Measurements from ENCODE around the gene DNAAF9. TPM values are rescaled to one million over a fixed set of nuclear protein-coding genes. Genes with fewer than 3 reads are reported as not detected.

DNAAF9 gene
- total RNA-seq, 2 donors from 2014 or later: 24.5 to 27.7 TPM

GRCh38 chr20:3374296-3374695 is 33.2 kb downstream of the DNAAF9 start:
- Histone ChIP-seq H3K27me3 (replicated peaks; ENCODE audit: insufficient read depth) (no peaks in the 10 kb centered on the region), H3K36me3 (peaks cover 44% of the 10 kb centered on the region), H3K4me1 (ENCODE audit: control insufficient read depth in 1 of 2, low read depth in 2 of 2) (no peaks in the 10 kb centered on the region), H3K9me3 (no peaks in the 10 kb centered on the region), H3K27ac (no peak overlapping the region), H3K4me3 (no peak overlapping the region)
- no peak for DNase-seq (ENCODE audit: low spot score)
- TF ChIP-seq CTCF (IDR thresholded peaks at IDR 0.05): no peak
- no peak for ATAC-seq (ENCODE audit: insufficient number of reproducible peaks, low FRiP score, low read depth)

- no peak for TF ChIP-seq CTCF (IDR thresholded peaks at IDR 0.05)
- no peak for ATAC-seq (ENCODE audit: insufficient number of reproducible peaks, low FRiP score, low read depth)
- Histone ChIP-seq H3K4me1 (ENCODE audit: control insufficient read depth in 1 of 2, low read depth in 2 of 2) (no peaks in the 10 kb centered on the region), H3K27me3 (replicated peaks; ENCODE audit: insufficient read depth) (no peaks in the 10 kb centered on the region), H3K9me3 (no peaks in the 10 kb centered on the region), H3K27ac (no peak overlapping the region), H3K4me3 (no peak overlapping the region), H3K36me3 (peaks cover 44% of the 10 kb centered on the region)
- no peak for DNase-seq (ENCODE audit: low spot score)
Measured at GRCh38 chr20:3371754-3372153, 35.7 kb downstream of the DNAAF9 start.

- H3K4me3 ChIP-seq: no peak overlapping the region
- no peaks in the 10 kb centered on the region for H3K27me3 ChIP-seq (replicated peaks; ENCODE audit: insufficient read depth)
- H3K36me3 ChIP-seq: peaks cover 19% of the 10 kb centered on the region
Measured at GRCh38 chr20:3367089-3367488, 40.4 kb downstream of the DNAAF9 start.

GRCh38 chr20:3364323-3365013 is 43.0 kb downstream of the DNAAF9 start:
- ATAC-seq (ENCODE audit: insufficient number of reproducible peaks, low FRiP score, low read depth) (no peak), DNase-seq (ENCODE audit: low spot score) (no peak)
- no peak overlapping the region for H3K27ac ChIP-seq
- H3K4me3 ChIP-seq: no peak overlapping the region
- H3K4me1 ChIP-seq (ENCODE audit: control insufficient read depth in 1 of 2, low read depth in 2 of 2): no peaks in the 10 kb centered on the region
- H3K36me3 ChIP-seq: peaks cover 12% of the 10 kb centered on the region
- no peaks in the 10 kb centered on the region for H3K27me3 ChIP-seq (replicated peaks; ENCODE audit: insufficient read depth)
- no peaks in the 10 kb centered on the region for H3K9me3 ChIP-seq
- no peak for TF ChIP-seq CTCF (IDR thresholded peaks at IDR 0.05)

More at GRCh38 chr20:3367089-3367488, 40.4 kb downstream of the DNAAF9 start:
- no peak for DNase-seq (ENCODE audit: low spot score)
- no peak for ATAC-seq (ENCODE audit: insufficient number of reproducible peaks, low FRiP score, low read depth)
- TF ChIP-seq CTCF (IDR thresholded peaks at IDR 0.05): no peak
- Histone ChIP-seq H3K4me1 (ENCODE audit: control insufficient read depth in 1 of 2, low read depth in 2 of 2) (no peaks in the 10 kb centered on the region), H3K9me3 (no peaks in the 10 kb centered on the region), H3K27ac (no peak overlapping the region)

- Histone ChIP-seq H3K9me3 (no peaks in the 10 kb centered on the region), H3K27me3 (replicated peaks; ENCODE audit: insufficient read depth) (no peaks in the 10 kb centered on the region), H3K4me1 (ENCODE audit: control insufficient read depth in 1 of 2, low read depth in 2 of 2) (no peaks in the 10 kb centered on the region), H3K4me3 (no peak overlapping the region), H3K27ac (no peak overlapping the region), H3K36me3 (peaks cover 20% of the 10 kb centered on the region)
- ATAC-seq (ENCODE audit: insufficient number of reproducible peaks, low FRiP score, low read depth): no peak
- no peak for DNase-seq (ENCODE audit: low spot score)
- no peak for TF ChIP-seq CTCF (IDR thresholded peaks at IDR 0.05)
Measured at GRCh38 chr20:3360752-3361151, 46.7 kb downstream of the DNAAF9 start.
